ENCODE data around the gene SENP7.

DNA sequence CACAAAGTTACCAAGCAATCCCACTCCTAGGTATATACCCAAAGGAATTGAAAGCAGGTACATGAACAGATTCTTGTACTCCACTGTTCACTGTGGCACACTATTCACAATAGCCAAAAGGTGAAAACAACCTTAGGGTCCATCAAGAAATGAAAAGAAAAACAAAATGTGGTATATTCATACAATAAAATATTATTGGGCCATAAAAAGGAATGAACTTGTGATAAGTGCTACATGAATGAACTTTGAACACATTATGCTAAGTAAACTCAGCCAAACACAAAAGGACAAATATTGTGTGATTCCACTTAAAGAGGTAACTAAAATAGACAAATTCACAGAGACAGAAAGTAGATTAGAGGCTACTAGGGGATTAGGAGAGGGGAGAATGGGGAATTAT, 137.4 kb downstream of the SENP7 start:
- no peak for TF ChIP-seq EZH2phosphoT487 (IDR thresholded peaks at IDR 0.05; ENCODE audit: insufficient read depth, low read depth)
- no peak for TF ChIP-seq EZH2 (IDR thresholded peaks at IDR 0.05; ENCODE audit: insufficient read depth, poor library complexity, severe bottlenecking)

Data from GM23248 (cell line).